PC-9 (cell line): ENCODE data around the gene CAPN3.

Experiments
- EZH2 ChIP-seq: fragments of 200-600 bp; sonication (generic); IDR thresholded peaks from 2 replicates; pipeline ENCODE4 v1.8.0; 2017; ENCODE audit warnings: antibody characterized with exemption, low read depth
- TF ChIP-seq, protein P1 (sequence below): fragments of 200-600 bp; sonication (generic); conservative IDR thresholded peaks from 2 replicates; pipeline ENCODE4 v1.6.1; 2017; ENCODE audit warnings: mixed run types, antibody characterized with exemption, mild to moderate bottlenecking, moderate library complexity

GRCh38 chr15:42353061-42353460 lies 6.2 kb upstream of the CAPN3 start:
- TF ChIP-seq, protein P1, sequence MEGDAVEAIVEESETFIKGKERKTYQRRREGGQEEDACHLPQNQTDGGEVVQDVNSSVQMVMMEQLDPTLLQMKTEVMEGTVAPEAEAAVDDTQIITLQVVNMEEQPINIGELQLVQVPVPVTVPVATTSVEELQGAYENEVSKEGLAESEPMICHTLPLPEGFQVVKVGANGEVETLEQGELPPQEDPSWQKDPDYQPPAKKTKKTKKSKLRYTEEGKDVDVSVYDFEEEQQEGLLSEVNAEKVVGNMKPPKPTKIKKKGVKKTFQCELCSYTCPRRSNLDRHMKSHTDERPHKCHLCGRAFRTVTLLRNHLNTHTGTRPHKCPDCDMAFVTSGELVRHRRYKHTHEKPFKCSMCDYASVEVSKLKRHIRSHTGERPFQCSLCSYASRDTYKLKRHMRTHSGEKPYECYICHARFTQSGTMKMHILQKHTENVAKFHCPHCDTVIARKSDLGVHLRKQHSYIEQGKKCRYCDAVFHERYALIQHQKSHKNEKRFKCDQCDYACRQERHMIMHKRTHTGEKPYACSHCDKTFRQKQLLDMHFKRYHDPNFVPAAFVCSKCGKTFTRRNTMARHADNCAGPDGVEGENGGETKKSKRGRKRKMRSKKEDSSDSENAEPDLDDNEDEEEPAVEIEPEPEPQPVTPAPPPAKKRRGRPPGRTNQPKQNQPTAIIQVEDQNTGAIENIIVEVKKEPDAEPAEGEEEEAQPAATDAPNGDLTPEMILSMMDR, result no peak
- no peak for TF ChIP-seq EZH2
